HepG2 (cell line): ENCODE data around the gene POC1A. TPM values are rescaled to one million over a fixed set of nuclear protein-coding genes. Genes with fewer than 3 reads are reported as not detected.

Source experiments
- ATF7 ChIP-seq, 2 experiments: fragments of 450-650 bp in 1 of 2; sonication (generic) in 1 of 2; formaldehyde crosslinking in 1 of 2; IDR thresholded peaks; 2 replicates each; pipeline versions ENCODE4 v1.4.0 to v1.6.1; 2016 to 2020; ENCODE audit warnings: antibody characterized with exemption in 1 of 2, mild to moderate bottlenecking in 1 of 2, missing genetic modification reagents in 1 of 2
- BCL6 ChIP-seq: IDR thresholded peaks from 2 replicates; pipeline ENCODE4 v1.6.1; 2016; ENCODE audit warnings: missing genetic modification reagents, missing compliant biosample characterization
- CEBPG ChIP-seq: IDR thresholded peaks from 2 replicates; pipeline ENCODE4 v1.6.1; 2016
- CREM ChIP-seq, 2 experiments: sonication (generic) in 1 of 2; formaldehyde crosslinking in 1 of 2; IDR thresholded peaks; 2 replicates each; pipeline versions ENCODE4 v1.4.0 to v1.6.1; 2016 to 2020; ENCODE audit warnings: antibody characterized with exemption in 1 of 2, mild to moderate bottlenecking in 1 of 2, missing genetic modification reagents in 1 of 2
- EP300 ChIP-seq, 3 experiments: sonication (generic) in 1 of 3; formaldehyde crosslinking in 1 of 3; IDR thresholded peaks; 2 replicates each; pipeline versions ENCODE4 v1.5.1 to v1.6.1; 2011 to 2020; ENCODE audit warnings: low read depth in 2 of 3, low read length in 2 of 3, borderline replicate concordance in 1 of 3, improper control_type of control experiment in 1 of 3, mild to moderate bottlenecking in 1 of 3, missing genetic modification reagents in 1 of 3, moderate library complexity in 1 of 3
- ERF ChIP-seq: IDR thresholded peaks from 2 replicates; pipeline ENCODE4 v1.6.1; 2018; ENCODE audit warnings: missing biosample characterization, missing genetic modification reagents
- IRF2 ChIP-seq: IDR thresholded peaks from 2 replicates; pipeline ENCODE4 v1.6.1; 2018; ENCODE audit warnings: missing genetic modification reagents, missing compliant biosample characterization
- NFE2L2 ChIP-seq: fragments of 150-350 bp; IDR thresholded peaks from 2 replicates; pipeline ENCODE4 v1.6.1; 2014; ENCODE audit warnings: low read length
- ONECUT2 ChIP-seq: sonication (generic); formaldehyde crosslinking; IDR thresholded peaks from 2 replicates; pipeline ENCODE4 v1.4.0; 2020; ENCODE audit warnings: missing genetic modification reagents
- SIX4 ChIP-seq: sonication (generic); formaldehyde crosslinking; IDR thresholded peaks from 2 replicates; pipeline ENCODE4 v1.4.0; 2020; ENCODE audit warnings: missing genetic modification reagents
- ZFY ChIP-seq: sonication (generic); formaldehyde crosslinking; IDR thresholded peaks from 2 replicates; pipeline ENCODE4 v1.4.0; 2020; ENCODE audit warnings: missing genetic modification reagents
- ZFYVE20 ChIP-seq: sonication (generic); formaldehyde crosslinking; IDR thresholded peaks from 2 replicates; pipeline ENCODE4 v1.8.0; 2023; ENCODE audit warnings: low read depth, mild to moderate bottlenecking, moderate library complexity, missing genetic modification reagents, borderline replicate concordance
- ZNF329 ChIP-seq: sonication (generic); formaldehyde crosslinking; IDR thresholded peaks from 2 replicates; pipeline ENCODE4 v1.9.0; 2021; ENCODE audit warnings: low read depth, mild to moderate bottlenecking, missing genetic modification reagents
- ZNF619 ChIP-seq: sonication (generic); formaldehyde crosslinking; IDR thresholded peaks from 2 replicates; pipeline ENCODE4 v1.4.0; 2020; ENCODE audit warnings: mild to moderate bottlenecking, missing genetic modification reagents
- polyA plus RNA-seq, 8 experiments: library from polyadenylated mRNA; depleted of rRNA in 3 of 8; stranded (reverse) in 7 of 8; unstranded in 1 of 8; fragments of >200 nt; fragmentation: Illumina TruSeq in 4 of 8; extraction: Trizol in 4 of 8; gene quantifications; 2 replicates each; pipeline versions ENCODE4 v1.2.1 to v1.2.3, GENCODE V29; 2011 to 2016; ENCODE audit warnings: low read depth in 4 of 8, missing spikeins in 1 of 8, mixed read lengths in 1 of 8; ENCODE audit not compliant: insufficient read depth in 1 of 8
- total RNA-seq, 5 experiments: library from RNA; depleted of rRNA; stranded (reverse); fragments of >200 nt; fragmentation: Illumina TruSeq; extraction: Trizol; gene quantifications; 2 replicates each; pipeline ENCODE4 v1.2.3, GENCODE V29; 2016; ENCODE audit warnings: low read depth in 1 of 5
- TF ChIP-seq, protein P1 (sequence below): sonication (generic); formaldehyde crosslinking; IDR thresholded peaks from 2 replicates; pipeline ENCODE4 v1.5.0; 2020; ENCODE audit warnings: mild to moderate bottlenecking, missing genetic modification reagents, borderline replicate concordance
- TF ChIP-seq, protein P2 (sequence below): sonication (generic); formaldehyde crosslinking; IDR thresholded peaks from 2 replicates; pipeline ENCODE4 v1.4.0; 2020; ENCODE audit warnings: missing genetic modification reagents
- TF ChIP-seq, protein P3 (sequence below): sonication (generic); IDR thresholded peaks from 2 replicates; pipeline ENCODE4 v1.6.1; 2016; ENCODE audit warnings: low read depth, borderline replicate concordance
- TF ChIP-seq, protein P4 (sequence below): sonication (generic); formaldehyde crosslinking; IDR thresholded peaks from 2 replicates; pipeline ENCODE4 v1.9.0; 2021; ENCODE audit warnings: missing genetic modification reagents, borderline replicate concordance

The POC1A gene
- total and polyA plus RNA-seq, 2 of the 13 experiments (the other 11 are each of a cell fraction or from before 2014, with no cell fraction given), result 14.6 to 20.0 TPM

DNA sequence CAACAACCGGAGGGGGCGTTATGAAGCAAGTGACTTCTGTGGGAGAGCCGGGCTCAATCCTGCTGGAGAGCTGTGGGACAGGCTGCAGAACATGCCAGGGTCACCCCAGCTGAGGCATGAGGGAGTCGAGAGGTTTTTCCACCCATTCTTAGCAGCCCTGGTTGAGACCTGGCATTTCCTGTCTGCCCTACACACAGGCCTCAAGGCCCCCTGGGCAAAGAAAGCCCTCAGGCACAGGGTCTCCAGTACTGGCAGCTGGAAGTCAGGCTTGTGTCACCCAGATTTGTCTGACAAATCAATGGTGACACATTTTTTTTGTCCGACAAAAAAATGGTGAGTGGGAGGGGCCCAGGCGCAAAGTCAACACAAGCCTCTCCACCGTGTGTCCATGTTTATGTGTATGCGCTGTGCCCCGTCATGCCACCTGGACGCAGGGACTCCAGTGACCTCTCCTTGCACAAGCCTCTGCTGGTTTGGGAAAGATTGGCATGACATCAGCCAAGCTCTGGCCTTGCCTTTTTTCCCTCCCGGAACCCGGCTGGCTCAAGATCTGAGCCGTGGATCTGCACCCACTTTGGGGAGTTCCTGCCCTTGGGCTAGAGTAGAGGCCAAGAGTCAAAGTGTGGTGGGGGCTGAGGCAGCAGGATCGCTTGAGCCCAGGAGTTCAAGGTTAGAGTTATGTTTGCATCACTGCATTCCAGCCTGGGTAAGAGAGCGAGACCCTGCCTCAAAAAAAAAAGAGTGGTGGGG, 22.9 kb upstream of the POC1A start (continued):
- TF ChIP-seq, protein P1, sequence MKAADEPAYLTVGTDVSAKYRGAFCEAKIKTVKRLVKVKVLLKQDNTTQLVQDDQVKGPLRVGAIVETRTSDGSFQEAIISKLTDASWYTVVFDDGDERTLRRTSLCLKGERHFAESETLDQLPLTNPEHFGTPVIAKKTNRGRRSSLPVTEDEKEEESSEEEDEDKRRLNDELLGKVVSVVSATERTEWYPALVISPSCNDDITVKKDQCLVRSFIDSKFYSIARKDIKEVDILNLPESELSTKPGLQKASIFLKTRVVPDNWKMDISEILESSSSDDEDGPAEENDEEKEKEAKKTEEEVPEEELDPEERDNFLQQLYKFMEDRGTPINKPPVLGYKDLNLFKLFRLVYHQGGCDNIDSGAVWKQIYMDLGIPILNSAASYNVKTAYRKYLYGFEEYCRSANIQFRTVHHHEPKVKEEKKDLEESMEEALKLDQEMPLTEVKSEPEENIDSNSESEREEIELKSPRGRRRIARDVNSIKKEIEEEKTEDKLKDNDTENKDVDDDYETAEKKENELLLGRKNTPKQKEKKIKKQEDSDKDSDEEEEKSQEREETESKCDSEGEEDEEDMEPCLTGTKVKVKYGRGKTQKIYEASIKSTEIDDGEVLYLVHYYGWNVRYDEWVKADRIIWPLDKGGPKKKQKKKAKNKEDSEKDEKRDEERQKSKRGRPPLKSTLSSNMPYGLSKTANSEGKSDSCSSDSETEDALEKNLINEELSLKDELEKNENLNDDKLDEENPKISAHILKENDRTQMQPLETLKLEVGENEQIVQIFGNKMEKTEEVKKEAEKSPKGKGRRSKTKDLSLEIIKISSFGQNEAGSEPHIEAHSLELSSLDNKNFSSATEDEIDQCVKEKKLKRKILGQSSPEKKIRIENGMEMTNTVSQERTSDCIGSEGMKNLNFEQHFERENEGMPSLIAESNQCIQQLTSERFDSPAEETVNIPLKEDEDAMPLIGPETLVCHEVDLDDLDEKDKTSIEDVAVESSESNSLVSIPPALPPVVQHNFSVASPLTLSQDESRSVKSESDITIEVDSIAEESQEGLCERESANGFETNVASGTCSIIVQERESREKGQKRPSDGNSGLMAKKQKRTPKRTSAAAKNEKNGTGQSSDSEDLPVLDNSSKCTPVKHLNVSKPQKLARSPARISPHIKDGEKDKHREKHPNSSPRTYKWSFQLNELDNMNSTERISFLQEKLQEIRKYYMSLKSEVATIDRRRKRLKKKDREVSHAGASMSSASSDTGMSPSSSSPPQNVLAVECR (CRISPR knock-in tag), result peak; percentile 25; the same call in 1 of the 2 replicates
- TF ChIP-seq IRF2 (CRISPR knock-in tag) (0 out of 2 replicates have a peak, but pooled peaks have one; percentile 27), ZNF329 (no peak), EP300 (IDR thresholded peaks at IDR 0.05; ENCODE audit: low read depth in 2 of 2, low read length in 2 of 2) (peak; percentile 27 to 48; a peak in 2 of 4 replicates), EP300 (CRISPR knock-in tag; IDR thresholded peaks at IDR 0.05; ENCODE audit: borderline replicate concordance) (no peak), ZNF619 (no peak), SIX4 (CRISPR knock-in tag) (0 out of 2 replicates have a peak, but pooled peaks have one; percentile 9), ERF (CRISPR knock-in tag) (peak; percentile 24; the same call in 1 of the 2 replicates), ZFY (peak; percentile 61; the same call in 1 of the 2 replicates), NFE2L2 (peak; percentile 41; the same call in 1 of the 2 replicates), BCL6 (CRISPR knock-in tag) (peak; percentile 55; the same call in 1 of the 2 replicates), ONECUT2 (CRISPR knock-in tag) (peak; percentile 59; the same call in 1 of the 2 replicates), CREM (IDR thresholded peaks at IDR 0.05) (peak; percentile 36; the same call in 1 of the 2 replicates), CREM (CRISPR knock-in tag; IDR thresholded peaks at IDR 0.05) (no peak), CEBPG (CRISPR knock-in tag) (peak; percentile 48), ATF7 (IDR thresholded peaks at IDR 0.05) (no peak), ATF7 (CRISPR knock-in tag; IDR thresholded peaks at IDR 0.05) (peak; percentile 67; the same call in 1 of the 2 replicates), ZFYVE20 (no peak)
- TF ChIP-seq, protein P2, sequence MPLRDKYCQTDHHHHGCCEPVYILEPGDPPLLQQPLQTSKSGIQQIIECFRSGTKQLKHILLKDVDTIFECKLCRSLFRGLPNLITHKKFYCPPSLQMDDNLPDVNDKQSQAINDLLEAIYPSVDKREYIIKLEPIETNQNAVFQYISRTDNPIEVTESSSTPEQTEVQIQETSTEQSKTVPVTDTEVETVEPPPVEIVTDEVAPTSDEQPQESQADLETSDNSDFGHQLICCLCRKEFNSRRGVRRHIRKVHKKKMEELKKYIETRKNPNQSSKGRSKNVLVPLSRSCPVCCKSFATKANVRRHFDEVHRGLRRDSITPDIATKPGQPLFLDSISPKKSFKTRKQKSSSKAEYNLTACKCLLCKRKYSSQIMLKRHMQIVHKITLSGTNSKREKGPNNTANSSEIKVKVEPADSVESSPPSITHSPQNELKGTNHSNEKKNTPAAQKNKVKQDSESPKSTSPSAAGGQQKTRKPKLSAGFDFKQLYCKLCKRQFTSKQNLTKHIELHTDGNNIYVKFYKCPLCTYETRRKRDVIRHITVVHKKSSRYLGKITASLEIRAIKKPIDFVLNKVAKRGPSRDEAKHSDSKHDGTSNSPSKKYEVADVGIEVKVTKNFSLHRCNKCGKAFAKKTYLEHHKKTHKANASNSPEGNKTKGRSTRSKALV (CRISPR knock-in tag), result peak; percentile 79; the same call in 1 of the 2 replicates
- TF ChIP-seq, protein P3, sequence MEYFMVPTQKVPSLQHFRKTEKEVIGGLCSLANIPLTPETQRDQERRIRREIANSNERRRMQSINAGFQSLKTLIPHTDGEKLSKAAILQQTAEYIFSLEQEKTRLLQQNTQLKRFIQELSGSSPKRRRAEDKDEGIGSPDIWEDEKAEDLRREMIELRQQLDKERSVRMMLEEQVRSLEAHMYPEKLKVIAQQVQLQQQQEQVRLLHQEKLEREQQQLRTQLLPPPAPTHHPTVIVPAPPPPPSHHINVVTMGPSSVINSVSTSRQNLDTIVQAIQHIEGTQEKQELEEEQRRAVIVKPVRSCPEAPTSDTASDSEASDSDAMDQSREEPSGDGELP, result peak; percentile 5; the same call in 1 of the 2 replicates
- TF ChIP-seq, protein P4, sequence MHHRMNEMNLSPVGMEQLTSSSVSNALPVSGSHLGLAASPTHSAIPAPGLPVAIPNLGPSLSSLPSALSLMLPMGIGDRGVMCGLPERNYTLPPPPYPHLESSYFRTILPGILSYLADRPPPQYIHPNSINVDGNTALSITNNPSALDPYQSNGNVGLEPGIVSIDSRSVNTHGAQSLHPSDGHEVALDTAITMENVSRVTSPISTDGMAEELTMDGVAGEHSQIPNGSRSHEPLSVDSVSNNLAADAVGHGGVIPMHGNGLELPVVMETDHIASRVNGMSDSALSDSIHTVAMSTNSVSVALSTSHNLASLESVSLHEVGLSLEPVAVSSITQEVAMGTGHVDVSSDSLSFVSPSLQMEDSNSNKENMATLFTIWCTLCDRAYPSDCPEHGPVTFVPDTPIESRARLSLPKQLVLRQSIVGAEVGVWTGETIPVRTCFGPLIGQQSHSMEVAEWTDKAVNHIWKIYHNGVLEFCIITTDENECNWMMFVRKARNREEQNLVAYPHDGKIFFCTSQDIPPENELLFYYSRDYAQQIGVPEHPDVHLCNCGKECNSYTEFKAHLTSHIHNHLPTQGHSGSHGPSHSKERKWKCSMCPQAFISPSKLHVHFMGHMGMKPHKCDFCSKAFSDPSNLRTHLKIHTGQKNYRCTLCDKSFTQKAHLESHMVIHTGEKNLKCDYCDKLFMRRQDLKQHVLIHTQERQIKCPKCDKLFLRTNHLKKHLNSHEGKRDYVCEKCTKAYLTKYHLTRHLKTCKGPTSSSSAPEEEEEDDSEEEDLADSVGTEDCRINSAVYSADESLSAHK (CRISPR knock-in tag), result 0 out of 2 replicates have a peak, but pooled peaks have one; percentile 33
